HuH-7 (cell line): ENCODE measurements around the gene TBC1D22A.
"Not testable (repeated sequence)": the region's sequence is repeated elsewhere in the genome, so short reads cannot be mapped to it uniquely, and the experiment has no call there.

Source experiments
- DNase-seq: peaks from one replicate; pipeline ENCODE4 v3.0.0; 2011; ENCODE audit warnings: low spot score

The TBC1D22A gene

DNA sequence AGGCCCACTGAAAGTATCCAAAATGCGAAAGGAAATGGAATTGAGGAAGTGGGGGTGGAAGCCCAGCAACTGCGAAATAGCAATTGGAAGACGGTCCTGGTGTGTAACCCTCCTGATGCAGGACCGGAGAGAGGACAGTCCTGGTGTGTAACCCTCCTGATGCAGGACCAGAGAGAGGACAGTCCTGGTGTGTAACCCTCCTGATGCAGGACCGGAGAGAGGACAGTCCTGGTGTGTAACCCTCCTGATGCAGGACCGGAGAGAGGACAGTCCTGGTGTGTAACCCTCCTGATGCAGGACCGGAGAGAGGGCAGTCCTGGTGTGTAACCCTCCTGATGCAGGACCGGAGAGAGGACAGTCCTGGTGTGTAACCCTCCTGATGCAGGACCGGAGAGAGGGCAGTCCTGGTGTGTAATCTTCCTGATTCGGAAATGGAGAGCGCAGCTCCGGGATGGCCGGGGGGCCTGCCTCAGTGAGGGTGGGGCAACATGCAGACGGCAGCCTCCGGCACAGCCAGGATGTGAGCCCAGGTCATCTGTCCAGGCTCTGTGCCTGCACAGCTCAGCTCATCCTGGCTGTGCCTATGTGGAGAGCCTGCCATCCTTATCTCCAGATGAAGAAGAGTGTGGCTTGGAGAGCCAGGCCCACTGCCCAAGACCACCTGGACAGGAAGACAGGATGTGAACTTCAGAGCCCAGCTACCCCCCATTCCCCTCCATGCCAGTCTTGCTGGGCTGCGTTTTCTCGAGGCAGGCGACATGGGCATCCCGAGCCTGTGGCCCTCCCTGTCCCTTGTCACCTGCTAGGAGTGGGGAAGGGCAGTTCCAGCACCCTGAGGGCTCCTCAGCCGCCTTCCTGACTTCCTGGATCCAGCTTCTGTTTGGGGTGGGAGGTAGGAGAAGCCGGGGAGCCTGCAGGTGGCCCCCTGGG, 408.3 kb downstream of the TBC1D22A start:
- DNase-seq = not testable (repeated sequence)

DNA sequence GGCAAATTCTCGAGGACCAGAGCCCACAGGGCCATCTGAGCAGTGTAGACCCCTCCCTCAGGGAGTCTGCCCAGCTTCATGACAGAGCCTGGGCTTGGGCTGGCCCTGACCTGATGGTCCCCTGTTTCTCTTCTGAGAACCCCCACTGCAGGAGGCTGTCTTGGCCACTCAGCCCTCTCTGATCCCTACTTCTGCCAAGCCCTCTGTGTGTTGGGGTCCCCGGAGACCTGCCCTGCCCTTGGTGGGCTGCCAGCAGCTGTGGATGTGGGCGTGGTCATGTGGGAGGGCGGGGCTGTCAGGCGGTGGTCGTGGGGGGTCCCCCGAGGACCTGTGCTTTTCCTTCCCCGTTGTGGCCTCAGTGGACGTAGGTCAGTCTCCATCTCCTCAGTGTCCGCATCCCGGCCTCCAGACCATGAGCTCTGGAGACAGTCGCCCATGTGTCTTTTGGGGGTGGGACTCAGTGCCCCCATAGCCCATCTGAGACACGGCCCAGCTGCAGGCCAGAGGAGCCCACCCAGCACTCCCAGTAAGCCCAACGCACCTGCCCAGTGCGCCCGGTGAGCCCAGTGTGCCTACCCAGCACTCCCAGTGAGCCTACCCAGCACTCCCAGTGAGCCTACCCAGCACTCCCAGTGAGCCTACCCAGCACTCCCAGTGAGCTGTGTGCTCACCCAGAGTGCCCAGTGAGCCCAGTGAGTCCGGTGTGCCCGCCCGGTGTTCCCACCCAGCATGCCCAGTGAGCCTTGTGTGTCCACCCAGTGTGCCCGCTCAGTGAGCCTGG, 409.2 kb downstream of the TBC1D22A start:
- DNase-seq = no peak

DNA sequence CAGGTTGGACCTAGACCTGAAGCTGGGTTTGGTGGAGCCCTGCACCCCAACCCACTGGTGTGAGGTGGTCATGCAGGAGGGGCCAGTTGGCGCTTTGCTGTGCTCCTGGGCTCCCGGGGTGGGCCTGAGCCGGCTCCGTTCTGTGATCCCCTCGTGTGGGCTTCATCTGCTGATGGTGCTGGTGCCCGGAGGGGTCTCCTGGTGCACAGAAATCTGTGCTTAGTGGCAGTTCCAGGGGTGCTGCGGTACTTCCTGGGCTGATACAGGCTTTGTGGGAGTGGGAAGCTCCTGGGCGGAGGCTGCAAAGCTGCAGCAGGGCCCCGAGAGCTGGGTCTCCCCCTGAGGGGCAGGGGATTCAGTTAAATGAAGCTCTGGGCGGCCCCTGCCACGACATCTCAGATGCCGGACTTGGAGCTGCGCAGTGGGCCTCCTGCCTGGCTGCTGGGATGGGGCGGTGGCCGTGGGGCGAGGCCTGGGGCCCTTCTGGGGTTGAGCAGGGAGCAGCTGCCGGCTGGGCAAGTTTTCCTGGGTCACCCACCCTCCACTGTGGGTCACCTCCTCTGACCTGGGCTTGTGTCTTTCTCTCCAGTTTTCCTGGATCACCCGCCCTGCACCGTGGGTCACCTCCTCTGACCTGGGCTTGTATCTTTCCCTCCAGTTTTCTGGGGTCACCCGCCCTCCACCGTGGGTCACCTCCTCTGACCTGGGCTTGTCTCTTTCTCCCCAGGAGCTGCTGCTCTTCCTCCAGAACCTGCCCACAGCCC, 410.5 kb downstream of the TBC1D22A start:
- DNase-seq = no peak

DNA sequence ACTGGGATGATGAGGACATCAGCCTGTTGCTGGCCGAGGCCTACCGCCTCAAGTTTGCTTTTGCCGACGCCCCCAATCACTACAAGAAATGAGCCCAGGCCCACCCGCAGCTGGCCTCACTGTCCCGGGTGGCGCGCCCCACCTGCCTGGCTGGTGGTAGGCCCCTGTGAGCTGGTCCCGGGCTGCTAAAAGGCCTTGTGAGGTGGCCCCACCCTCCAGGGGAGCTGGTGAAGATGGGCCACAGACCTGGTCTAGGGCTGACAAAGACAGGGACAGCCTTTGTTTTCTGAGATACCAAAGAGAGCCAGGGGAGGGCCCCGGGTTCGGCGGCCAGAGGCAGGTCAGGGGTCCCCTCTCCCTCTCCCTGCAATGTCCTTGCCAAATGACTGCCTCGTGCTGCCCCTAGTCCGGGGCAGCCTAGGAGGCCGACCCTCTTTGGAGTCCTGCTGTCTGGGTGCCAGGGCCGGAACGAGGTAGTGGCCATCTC, 411.1 kb downstream of the TBC1D22A start:
- DNase-seq = no peak

DNA sequence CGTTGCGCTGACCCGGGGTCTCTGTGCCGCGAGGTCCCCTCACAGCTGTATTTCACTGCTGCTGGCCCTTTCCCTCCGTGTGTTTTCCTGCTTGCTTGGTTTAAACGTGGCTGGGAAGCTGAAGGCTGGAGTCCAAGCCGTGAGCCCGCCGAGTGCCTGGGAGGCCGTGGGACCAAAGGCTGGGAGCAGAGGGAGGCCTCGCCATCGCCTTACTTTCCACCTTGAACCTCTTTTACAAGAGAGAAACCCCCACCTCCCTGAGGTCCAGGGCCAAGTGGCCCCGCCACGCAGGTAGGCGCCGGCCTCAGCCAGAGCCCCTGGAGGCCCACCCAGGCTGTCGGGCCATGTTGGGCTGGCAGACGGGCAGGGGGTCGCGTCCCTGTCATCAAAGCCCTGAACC, 411.6 kb downstream of the TBC1D22A start:
- DNase-seq = no peak

DNA sequence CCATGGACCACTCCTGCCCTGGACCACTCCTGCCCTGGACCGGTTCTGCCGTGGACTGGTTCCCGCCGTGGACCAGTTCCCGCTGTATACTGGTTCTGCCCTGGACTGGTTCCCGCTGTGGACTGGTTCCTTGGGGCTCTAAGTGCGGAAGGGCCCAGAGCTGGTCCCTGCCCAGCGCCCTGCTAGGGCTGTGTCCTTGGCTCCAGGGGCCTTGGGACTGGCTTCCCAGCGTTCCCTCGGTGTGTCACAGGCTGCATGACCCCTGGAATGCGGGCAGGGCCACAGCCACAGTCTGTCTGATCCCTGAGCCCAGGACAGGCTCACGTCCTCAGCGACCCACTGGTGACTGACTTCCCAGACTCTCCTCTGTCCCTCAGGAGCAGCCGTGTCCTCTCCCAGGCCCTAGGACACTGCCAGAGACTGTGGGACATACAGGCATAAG, 412.2 kb downstream of the TBC1D22A start:
- no peak for DNase-seq

DNA sequence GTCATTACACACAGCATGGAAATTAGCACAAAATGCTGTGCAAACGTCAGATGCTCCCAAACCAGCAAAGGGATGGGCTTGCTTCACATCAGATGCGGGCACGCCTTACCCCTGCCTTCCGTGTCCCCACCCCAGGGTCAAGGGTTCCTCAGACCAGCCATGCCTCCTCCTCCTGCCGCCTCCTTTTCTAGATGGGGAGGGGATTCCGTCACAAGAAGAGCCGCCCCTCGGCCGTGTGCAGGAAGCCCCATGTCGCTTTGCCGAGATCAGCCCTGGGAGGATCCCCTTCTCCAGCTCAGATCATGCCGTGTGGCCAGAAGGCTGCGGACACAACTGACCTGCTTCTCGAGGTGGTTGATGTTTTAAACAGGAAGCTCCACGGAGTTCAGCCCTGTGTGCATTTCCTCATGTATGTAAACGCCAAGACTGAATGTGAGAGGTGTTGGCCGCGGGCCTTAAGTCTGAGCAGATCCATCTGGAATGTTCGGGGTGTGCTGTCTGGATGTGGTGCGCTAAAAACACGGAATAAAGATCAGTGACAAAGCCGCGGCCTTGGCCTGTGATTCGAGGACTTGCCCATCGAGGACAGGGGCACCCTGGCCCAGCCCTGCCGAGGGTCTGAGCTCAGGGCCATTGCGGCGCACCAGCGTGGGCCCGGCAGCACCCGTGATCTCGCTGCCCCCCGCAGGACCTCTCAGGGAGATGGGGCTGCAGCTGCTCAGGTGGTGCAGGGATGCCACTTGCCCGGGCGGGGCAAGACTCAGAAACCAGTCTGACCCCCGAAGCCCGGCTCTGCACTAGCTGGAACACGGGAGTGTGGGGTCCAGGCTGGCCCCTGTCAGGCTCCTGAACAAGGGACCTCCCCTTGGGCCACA, 412.9 kb downstream of the TBC1D22A start:
- DNase-seq = no peak

DNA sequence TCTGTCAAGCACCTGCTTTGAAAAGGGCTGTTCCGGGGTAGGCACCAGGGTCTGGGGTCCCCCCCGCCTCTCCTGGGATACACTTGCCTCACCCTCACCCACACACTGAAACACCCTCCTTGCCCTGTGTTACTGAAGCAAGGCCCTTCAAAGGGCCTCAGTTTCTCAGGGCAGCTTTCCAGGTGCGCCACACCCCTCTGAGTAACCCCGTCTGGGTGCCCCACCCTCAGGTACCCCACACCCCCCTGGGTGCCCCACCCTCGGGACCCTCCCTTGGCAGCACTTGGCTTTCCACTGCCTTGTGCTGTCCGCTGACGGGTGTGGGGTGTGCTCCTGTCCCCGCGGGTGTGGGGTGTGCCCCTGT, 413.6 kb downstream of the TBC1D22A start:
- no peak for DNase-seq

DNA sequence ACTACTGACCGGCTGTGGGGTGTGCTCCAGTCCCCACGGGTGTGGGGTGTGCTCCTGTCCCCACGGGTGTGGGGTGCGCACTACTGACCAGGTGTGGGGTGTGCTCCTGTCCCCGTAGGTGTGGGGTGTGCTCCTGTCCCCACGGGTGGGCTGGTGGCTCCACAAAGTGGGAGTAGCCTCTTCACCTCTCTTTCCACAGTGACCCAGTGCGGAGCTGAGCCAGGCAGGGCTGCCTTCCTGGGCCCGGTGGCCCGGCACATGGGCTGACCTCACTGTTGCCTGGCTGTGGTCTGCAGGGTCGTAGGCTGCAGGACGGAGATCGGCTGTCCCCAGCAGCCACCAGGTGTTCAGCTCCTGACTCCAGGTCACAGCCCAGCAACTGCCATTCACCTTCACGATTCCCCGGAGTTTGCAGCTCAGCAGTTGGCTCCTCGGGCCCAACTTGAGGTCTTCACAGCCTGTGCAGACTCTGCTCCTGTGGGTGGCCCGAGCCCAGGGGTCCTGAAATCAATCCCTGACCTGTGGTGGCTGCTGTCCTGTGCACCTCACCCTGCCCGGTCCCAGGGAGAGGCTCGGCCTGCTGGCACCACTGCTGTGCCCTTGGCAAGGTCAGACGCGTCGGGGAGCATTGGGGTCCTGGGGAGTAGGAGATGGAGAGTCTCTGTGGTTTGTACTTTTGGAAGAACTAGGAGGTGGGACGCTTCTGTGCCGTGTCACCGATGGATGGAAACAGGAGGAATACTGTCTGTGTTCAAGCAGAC, 414.3 kb downstream of the TBC1D22A start:
- no peak for DNase-seq

DNA sequence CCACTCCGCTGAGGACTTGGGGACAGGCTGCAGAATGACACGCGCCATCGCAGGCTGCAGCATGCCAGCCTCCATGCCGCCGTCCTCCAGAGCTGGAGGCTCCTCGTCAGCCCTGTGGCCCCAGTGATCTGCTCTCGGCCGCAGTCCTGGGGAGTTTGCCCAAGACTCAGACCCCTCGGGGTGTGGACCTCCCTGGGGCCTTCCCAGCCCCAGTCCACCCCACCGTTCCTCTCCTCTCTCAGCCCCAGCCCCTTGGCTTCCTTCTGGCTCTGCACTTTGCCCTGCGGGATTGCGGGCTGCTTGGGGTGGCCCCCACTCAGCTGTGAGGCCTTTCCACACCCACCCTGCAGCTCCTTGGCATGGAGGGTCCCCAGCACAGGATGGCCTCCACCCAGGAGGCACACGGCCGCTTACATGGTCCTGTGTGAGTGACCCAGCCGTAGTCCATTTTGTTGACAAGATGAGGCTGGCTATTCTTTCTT, 414.9 kb downstream of the TBC1D22A start:
- no peak for DNase-seq

DNA sequence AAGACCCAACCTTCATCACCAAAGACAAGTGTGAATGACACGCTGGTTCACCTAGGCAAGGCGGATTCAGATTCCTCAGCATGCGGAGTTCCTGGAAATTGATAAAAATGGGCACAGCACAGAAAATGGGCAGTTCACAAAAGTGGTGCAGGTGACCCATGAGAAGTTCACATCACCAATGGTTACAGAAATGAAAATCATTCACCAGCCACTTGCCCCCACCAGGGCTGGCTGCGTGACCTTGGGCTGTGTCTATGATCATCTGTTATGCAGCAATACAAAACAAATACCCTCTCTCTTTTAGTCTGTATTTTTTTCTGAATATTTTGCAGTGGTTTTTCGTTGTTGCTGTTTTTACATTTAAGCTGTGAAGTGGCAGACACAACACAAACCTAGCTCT, 415.9 kb downstream of the TBC1D22A start:
- no peak for DNase-seq

DNA sequence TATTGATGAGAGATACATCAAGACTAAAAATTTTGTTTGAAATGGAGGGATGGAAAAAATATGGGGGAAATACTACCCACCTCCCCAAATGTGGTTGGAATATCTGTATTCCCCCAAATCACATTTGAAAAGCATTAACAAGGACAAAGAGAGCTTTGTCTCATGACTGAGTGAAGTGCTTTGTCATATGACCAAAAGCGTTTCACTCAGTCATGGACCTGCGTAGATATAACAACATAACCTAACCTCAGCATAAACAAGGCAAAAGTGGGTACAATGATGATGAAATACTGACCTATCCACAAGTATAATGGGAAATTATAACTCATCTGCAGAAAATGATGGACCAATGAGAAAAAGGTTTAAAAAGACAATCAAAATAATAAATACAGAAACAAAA, 418.3 kb downstream of the TBC1D22A start:
- DNase-seq = no peak

DNA sequence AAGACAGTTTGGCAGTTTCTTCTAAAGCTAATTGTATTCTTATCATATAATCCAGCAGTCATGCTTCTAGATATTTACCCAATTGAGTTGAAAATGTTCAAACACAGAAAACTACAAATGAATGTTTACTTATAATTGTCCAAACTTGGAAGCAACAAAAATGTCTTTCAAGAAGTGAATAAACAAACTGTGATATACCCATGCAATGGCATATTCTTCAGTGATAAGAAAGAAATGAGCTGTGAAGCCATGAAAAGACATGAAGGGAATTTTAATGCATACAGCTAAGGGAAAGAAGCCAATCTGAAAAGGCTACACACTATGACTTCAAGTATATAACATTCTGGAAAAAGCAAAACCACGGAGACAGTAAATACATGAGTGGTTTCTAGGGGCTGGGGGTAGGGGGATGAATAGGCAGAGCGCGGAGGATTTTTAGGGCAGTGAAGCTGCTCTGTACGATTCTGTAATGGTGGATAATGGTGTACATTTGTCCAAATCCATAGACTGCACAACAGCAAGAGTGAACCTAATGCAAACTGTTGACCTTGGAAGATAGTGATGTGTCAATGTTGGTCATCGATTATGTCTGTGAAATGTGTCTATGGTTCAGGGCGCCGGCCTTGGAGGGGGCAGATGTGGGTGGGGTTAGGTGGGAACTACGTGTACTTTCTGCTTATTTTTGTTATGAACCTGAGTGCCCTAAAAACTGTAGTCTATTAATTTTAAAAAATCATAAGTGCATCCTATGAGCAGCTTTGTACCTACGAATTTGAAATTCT, 424.9 kb downstream of the TBC1D22A start:
- no peak for DNase-seq

DNA sequence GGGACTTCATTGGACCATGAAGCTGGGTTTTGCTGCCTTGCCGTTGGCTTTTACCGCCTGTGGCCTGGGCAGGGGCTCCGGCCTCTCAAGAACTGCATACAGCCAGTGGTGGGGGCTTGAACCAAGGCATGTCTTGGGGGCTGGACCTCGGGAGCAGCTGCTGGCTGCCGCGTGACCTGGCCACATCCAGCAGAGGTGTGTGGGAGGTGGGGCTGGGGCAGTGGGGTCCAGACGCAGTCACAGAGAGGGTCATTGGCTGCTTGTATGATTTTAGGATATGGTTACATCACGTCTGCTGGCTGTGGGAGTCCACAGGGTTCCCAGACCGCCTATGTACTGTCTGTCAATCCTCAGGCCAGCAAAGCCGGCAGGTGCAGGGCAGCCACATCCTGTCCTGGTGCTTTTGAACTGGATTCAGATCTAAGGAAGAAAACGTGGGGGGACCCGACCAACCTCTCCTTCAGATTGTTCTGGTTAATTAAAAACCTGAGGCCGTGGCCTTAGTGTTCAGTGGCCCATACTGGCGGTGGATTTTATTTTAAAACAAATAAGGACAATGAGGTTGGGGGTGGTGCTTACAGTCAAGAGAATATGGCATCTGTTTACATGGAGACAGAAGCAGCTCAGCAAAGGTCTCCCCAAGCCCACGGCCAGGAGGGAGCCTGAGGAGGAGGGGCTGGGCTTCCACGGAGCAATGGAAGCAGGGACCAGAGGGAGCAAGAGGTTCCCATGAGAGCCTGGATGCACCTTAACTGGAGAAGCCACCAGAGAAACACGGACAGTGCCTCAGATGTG, 426.0 kb downstream of the TBC1D22A start:
- no peak for DNase-seq

DNA sequence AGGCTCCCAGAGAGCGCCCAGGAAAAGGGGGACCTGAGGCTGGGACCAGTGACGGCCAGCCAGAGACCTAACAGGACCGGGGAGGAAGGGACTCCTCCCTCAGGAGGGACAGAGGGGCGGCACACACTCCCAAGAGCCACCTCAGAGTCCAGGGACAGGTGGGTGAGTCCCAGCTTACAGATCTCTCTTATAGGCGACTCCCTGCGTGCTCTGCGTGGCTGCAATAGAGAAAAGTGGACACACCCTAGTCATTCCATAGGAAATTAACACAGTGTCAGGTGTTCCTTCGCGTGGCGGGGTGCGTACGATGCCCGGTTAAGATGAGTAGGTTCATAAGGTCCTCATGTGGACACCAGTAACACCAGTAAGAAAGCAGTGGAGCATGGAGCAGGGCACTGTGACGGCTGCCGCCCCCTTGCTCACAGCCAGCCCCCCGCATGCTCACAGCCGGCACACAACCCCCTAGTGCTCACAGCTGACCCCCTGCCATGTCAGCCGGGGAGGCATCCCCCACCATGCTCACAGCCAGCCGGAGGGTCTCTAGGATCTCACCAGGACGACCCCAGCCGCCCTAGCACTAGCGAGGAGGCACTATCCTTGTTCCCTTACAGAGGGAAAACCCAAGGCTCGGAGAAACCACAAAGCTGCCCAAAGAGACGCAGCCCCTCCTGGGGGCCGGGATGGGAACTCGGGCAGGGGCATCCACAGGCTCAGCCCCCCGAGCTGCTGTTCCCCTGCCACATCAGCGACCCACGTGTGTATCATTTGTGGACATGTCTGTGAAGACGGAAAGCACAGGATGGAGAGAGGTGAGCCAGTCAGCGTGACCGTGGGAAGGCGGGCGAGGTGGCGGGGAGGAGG, 426.8 kb downstream of the TBC1D22A start:
- DNase-seq = no peak

DNA sequence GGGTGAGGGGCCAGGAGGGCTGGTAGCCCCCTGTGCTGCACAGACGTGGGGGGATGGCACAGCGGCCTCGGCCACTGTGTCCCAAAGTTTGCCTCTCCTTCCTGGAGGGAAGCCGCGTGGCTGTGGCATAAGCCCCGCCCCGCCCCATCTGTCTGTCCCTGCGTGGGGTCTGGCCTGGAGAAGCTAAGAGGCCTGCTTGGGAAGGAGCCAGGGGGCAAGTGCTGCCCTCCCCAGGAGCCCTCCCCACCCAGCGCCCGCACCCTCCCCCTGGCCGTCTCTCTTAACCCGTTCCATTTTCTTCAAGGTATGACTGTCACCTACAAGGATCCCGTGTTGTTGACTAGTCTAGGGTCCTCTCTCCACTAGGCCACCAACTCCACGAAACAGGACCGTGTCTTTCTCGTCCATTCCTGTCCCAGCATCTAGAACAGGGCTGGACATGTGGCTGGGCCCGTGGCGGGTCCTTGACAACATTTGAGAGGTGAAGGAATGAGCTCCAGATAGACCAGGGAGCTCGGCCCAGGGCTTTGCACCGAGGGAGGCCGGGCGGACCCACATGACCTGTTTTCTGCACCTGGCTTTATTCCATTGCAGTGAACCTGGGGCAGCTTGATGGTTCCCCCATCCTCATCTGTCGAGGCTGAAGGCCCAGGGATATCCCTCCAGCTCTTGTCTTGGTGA, 428.0 kb downstream of the TBC1D22A start:
- no peak for DNase-seq
